Dendritic cell treated with granulocyte-macrophage colony-stimulating factor and Interleukin-4, amounts not matched to agents 40 ng/mL and 50 ng/mL, for 4 days (primary cell): ENCODE data around the gene MAPRE3.

Source experiments
- H3K27ac Mint-ChIP-seq: one replicate; pipeline ENCODE4 v1.8.0; 2022; ENCODE audit warnings: mild to moderate bottlenecking, mixed read lengths
- H3K27me3 Mint-ChIP-seq: one replicate; pipeline ENCODE4 v1.8.0; 2022; ENCODE audit warnings: mild to moderate bottlenecking, mixed read lengths
- H3K36me3 Mint-ChIP-seq: one replicate; pipeline ENCODE4 v1.8.0; 2022; ENCODE audit warnings: low read depth, mixed read lengths
- H3K4me1 Mint-ChIP-seq: one replicate; pipeline ENCODE4 v1.8.0; 2022; ENCODE audit warnings: low read depth, mixed read lengths
- H3K4me3 Mint-ChIP-seq: one replicate; pipeline ENCODE4 v1.8.0; 2022; ENCODE audit warnings: mild to moderate bottlenecking, moderate library complexity, mixed read lengths
- H3K9me3 Mint-ChIP-seq: one replicate; pipeline ENCODE4 v1.8.0; 2022; ENCODE audit warnings: mixed read lengths
- intact Hi-C: fragments of 100-400 bp; cut with micrococcal nuclease; formaldehyde crosslinking; loops from one replicate; pipeline ENCODE4 v1.15.0; 2022

Gene MAPRE3

DNA sequence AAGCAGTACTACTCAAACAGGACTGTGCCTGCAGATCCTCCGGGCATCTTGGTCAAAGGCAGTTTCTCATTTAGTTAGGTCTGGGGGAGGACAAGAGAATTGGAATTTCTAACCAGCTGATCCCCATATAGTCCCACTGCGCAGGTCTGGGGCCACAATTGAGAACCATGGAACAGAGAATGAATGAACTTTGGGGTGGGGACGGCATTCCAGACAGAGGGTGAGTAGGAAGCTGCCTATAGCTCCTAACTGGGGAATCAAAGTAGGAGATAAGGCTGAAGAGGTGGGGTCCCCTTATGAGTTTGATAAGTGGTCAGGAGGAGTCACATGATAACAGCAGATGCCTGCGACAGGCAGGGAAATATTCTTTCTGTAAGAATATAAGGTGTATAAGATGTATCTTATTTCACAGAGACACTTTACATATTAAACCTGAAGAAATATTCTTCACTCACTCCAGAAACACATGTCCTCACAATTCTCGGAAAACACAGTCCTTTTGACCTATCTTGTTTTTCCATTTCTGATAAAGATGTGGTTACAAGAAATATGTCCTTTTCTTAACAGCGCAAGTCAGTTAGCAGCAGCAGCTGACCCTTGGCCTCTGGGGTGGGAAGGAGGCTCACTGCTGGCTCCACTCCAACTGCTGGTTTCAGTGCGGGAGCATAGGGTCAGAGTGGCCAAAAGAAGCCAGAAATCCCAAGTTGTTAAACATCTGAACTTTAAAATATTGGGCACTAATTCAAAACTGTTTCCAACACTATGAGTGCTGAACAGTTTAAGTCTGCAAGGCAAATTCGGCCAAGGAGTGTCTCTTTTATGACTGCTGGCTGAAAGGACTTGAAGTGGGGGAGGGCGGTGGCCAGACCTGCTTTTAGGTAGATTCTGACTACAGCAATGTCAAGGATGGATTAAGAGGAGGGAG, 49.8 kb downstream of the MAPRE3 start:
- H3K27ac Mint-ChIP-seq, result no peak overlapping the region
- no peaks in the 10 kb centered on the region for H3K9me3 Mint-ChIP-seq
- no peak overlapping the region for H3K4me3 Mint-ChIP-seq
- peaks cover 10% of the 10 kb centered on the region for H3K4me1 Mint-ChIP-seq
- intact Hi-C loops, result loop anchor here (5.0 kb wide), 1 partner anchor 173 kb away; the partner anchor contains the start of gene DPYSL5
- H3K36me3 Mint-ChIP-seq, result peaks cover 28% of the 10 kb centered on the region
- no peaks in the 10 kb centered on the region for H3K27me3 Mint-ChIP-seq

GRCh38 chr2:27021253-27022049, 51.0 kb downstream of the MAPRE3 start:
- Mint-ChIP-seq H3K27me3 (no peaks in the 10 kb centered on the region), H3K36me3 (peaks cover 41% of the 10 kb centered on the region), H3K4me1 (no peaks in the 10 kb centered on the region), H3K4me3 (no peak overlapping the region), H3K27ac (no peak overlapping the region), H3K9me3 (no peaks in the 10 kb centered on the region)
- intact Hi-C loops, result no loop called here

GRCh38 chr2:27023740-27024139, 53.3 kb downstream of the MAPRE3 start:
- Mint-ChIP-seq H3K36me3 (peaks cover 64% of the 10 kb centered on the region), H3K4me1 (no peaks in the 10 kb centered on the region), H3K9me3 (no peaks in the 10 kb centered on the region), H3K27ac (no peak overlapping the region), H3K4me3 (no peak overlapping the region), H3K27me3 (no peaks in the 10 kb centered on the region)
- intact Hi-C loops, result no loop called here

GRCh38 chr2:27024188-27024587, 53.8 kb downstream of the MAPRE3 start:
- no peaks in the 10 kb centered on the region for H3K4me1 Mint-ChIP-seq

GRCh38 chr2:27024812-27025211, 54.4 kb downstream of the MAPRE3 start:
- Mint-ChIP-seq H3K9me3 (no peaks in the 10 kb centered on the region), H3K4me3 (no peak overlapping the region), H3K27ac (no peak overlapping the region), H3K27me3 (no peaks in the 10 kb centered on the region), H3K4me1 (no peaks in the 10 kb centered on the region), H3K36me3 (peaks cover 73% of the 10 kb centered on the region)
- intact Hi-C loops, result no loop called here

More at GRCh38 chr2:27024188-27024587, 53.8 kb downstream of the MAPRE3 start:
- Mint-ChIP-seq H3K36me3 (peaks cover 68% of the 10 kb centered on the region), H3K27me3 (no peaks in the 10 kb centered on the region), H3K4me3 (no peak overlapping the region), H3K27ac (no peak overlapping the region), H3K9me3 (no peaks in the 10 kb centered on the region)
- intact Hi-C loops, result no loop called here

DNA sequence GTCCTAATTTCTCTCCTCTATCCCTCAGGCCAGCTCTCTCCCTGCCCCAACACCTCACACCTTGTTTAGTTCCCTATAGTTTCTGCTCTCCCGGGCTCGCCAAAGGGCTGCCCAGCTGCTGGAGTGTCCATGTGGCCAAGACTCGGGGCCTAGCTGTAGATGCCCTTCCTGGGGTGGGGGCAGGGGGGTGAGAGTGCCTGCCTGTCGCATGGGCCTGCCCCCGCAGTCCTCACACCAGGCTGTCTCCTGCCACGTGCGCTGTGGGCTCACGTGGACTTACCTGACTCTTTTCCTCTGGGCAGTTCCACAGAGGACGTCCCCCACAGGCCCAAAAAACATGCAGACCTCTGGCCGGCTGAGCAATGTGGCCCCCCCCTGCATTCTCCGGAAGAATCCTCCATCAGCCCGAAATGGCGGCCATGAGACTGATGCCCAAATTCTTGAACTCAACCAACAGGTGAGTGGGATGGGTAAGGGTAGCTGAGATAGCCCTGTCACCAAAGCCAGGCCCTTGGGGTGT, 54.9 kb downstream of the MAPRE3 start:
- Mint-ChIP-seq H3K36me3 (peaks cover 75% of the 10 kb centered on the region), H3K4me3 (no peak overlapping the region), H3K9me3 (no peaks in the 10 kb centered on the region), H3K4me1 (peaks cover under 1% of the 10 kb centered on the region), H3K27me3 (no peaks in the 10 kb centered on the region), H3K27ac (no peak overlapping the region)
- intact Hi-C loops, result no loop called here

DNA sequence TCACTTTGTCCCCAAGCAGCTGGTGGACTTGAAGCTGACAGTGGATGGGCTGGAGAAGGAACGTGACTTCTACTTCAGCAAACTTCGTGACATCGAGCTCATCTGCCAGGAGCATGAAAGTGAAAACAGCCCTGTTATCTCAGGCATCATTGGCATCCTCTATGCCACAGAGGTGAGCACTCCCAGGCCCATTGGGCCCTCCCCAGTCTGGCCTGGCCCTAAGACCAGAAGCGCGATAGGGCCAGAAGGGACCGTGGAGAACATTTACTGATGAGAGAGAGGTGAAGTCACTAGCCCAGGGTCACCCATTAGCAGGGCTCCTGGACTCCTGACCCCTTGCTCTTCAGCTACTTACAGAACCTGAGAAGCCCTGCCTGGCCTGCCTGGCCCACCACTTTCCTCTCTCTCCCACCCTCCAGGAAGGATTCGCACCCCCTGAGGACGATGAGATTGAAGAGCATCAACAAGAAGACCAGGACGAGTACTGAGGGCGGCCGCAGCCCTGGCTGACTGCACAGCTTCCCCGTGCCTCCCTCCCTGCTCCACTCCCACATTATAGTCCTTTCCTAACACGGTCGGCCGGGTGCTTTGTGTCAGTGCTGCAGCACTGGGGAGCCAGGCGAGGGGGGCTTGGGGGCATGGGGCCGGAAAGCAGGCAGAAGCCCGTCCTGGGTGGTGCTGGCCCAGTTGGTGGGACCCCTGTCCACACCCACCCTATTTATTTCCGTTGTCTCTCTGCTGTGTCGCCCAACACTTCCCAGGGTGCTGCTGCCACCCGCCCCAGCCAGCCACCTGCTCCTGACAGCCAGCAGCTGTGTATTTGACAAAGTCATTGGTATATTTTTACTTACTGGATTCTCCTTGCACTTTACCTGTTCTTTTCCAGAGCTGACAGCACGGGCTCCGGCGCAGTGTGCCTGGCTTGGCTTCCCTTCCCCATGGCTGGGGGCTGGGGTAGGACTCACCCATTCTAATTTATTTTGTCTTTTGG, 55.7 kb downstream of the MAPRE3 start:
- Mint-ChIP-seq H3K36me3 (peaks cover 75% of the 10 kb centered on the region), H3K27ac (no peak overlapping the region), H3K4me3 (no peak overlapping the region), H3K9me3 (no peaks in the 10 kb centered on the region), H3K4me1 (peaks cover 4% of the 10 kb centered on the region), H3K27me3 (no peaks in the 10 kb centered on the region)
- intact Hi-C loops, result no loop called here

GRCh38 chr2:27027211-27027651, 56.8 kb downstream of the MAPRE3 start:
- Mint-ChIP-seq H3K4me1 (peaks cover 14% of the 10 kb centered on the region), H3K27me3 (no peaks in the 10 kb centered on the region), H3K4me3 (no peak overlapping the region), H3K27ac (no peak overlapping the region), H3K9me3 (no peaks in the 10 kb centered on the region), H3K36me3 (peaks cover 75% of the 10 kb centered on the region)
- intact Hi-C loops, result no loop called here

DNA sequence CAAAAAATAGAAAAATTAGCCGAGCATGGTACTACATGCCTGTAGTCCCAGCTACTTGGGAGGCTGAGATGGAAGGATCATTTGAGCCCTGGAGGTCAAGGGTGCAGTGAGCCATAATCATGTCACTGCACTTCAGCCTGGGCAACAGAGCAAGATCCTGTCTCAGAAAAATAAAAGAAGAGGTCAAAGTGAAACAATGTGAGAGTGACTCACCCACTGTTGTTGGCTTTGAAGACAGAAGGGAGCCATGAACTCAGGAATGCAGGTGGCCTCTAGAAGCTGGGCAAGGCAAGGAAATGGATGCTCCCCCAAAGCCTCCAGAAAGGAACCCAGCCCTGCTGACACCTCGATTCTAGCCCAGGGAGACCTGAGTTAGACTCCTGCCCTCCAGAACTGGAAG, 58.6 kb downstream of the MAPRE3 start:
- Mint-ChIP-seq H3K27ac (no peak overlapping the region), H3K4me3 (no peak overlapping the region), H3K36me3 (peaks cover 70% of the 10 kb centered on the region), H3K9me3 (no peaks in the 10 kb centered on the region), H3K27me3 (no peaks in the 10 kb centered on the region), H3K4me1 (peaks cover 22% of the 10 kb centered on the region)
- intact Hi-C loops, result no loop called here

GRCh38 chr2:27032495-27033252, 62.2 kb downstream of the MAPRE3 start, which contains the start of gene TMEM214:
TMEM214 (plus strand) TSS chr2:27032965; CDS start chr2:27033016, 51 bp downstream.
- H3K27me3 Mint-ChIP-seq, result no peaks in the 10 kb centered on the region
- peaks cover 34% of the 10 kb centered on the region for H3K4me1 Mint-ChIP-seq
- H3K4me3 Mint-ChIP-seq, result peak within 1 kb of the TSS; percentile 88
- peak within 1 kb of the TSS; percentile 88 for H3K27ac Mint-ChIP-seq
- H3K9me3 Mint-ChIP-seq, result no peaks in the 10 kb centered on the region
- intact Hi-C loops, result loop anchor here (1.0 to 5.0 kb wide), 2 partner anchors 19 to 40 kb away; partner anchors contain the start of genes AGBL5 and OST4
- peaks cover 70% of the 10 kb centered on the region for H3K36me3 Mint-ChIP-seq

DNA sequence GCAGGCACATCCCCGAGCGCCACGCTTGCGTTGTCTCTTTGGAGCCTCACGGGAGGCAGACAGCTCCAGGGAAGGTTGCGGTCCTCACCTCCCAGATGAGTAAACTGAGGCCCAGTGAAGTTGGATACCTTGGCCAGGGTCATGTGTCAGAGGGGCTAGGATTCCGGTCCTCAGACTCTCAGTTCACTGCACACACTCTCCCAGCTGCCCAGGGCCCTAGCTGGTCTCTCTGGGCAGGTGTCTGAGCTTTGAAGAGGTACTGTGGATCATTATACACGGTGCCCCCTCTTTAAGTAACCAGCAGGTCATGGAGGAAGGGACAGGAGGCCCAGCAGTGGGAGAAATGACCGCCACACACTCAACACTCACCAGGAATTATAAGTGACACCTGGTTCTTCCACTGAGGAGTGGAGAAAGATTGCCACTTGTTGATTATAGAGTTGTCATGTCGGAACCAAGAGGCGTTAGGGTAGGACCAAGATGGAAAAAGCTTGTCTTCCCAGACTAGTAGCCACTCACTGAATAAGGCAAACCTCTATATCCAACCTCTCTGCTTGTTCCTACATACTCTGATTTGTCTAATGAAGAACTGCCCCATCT, 62.9 kb downstream of the MAPRE3 start:
- peaks cover 34% of the 10 kb centered on the region for H3K4me1 Mint-ChIP-seq
- no peaks in the 10 kb centered on the region for H3K9me3 Mint-ChIP-seq
- H3K27ac Mint-ChIP-seq, result peak overlapping the region; percentile 88
- H3K27me3 Mint-ChIP-seq, result no peaks in the 10 kb centered on the region
- intact Hi-C loops, result loop anchor here (5.0 kb wide), 1 partner anchor 39 kb away; the partner anchor contains the start of gene OST4
- H3K36me3 Mint-ChIP-seq, result peaks cover 70% of the 10 kb centered on the region
- peak overlapping the region; percentile 88 for H3K4me3 Mint-ChIP-seq

GRCh38 chr2:27038012-27038411, 67.6 kb downstream of the MAPRE3 start:
- intact Hi-C loops, result no loop called here
- Mint-ChIP-seq H3K27ac (no peak overlapping the region), H3K27me3 (no peaks in the 10 kb centered on the region), H3K9me3 (no peaks in the 10 kb centered on the region), H3K36me3 (peaks cover 95% of the 10 kb centered on the region), H3K4me1 (peaks cover 36% of the 10 kb centered on the region), H3K4me3 (no peak overlapping the region)
